Activated T-cell treated with anti-CD3 and anti-CD28 coated beads, Interleukin-2, amount 50 U/mL, for 24 hours (primary cell): Measurements from ENCODE around the gene LRRC4.

Source experiments
- DNase-seq: peaks from one replicate; pipeline ENCODE4 v3.0.0-alpha.2; 2020
- H3K27ac Mint-ChIP-seq: 2 replicates; pipeline ENCODE4 v1.8.0; 2020; ENCODE audit warnings: mild to moderate bottlenecking, mixed read lengths
- H3K27me3 Mint-ChIP-seq: 2 replicates; pipeline ENCODE4 v1.8.0; 2020; ENCODE audit warnings: mixed read lengths
- H3K36me3 Mint-ChIP-seq: 2 replicates; pipeline ENCODE4 v1.8.0; 2020; ENCODE audit warnings: low read depth, mixed read lengths
- H3K4me1 Mint-ChIP-seq: 2 replicates; pipeline ENCODE4 v1.8.0; 2020; ENCODE audit warnings: low read depth, mixed read lengths
- H3K4me3 Mint-ChIP-seq: 2 replicates; pipeline ENCODE4 v1.8.0; 2020; ENCODE audit warnings: mild to moderate bottlenecking, moderate library complexity, mixed read lengths
- H3K9me3 Mint-ChIP-seq: 2 replicates; pipeline ENCODE4 v1.8.0; 2020; ENCODE audit warnings: mixed read lengths

Gene LRRC4

DNA sequence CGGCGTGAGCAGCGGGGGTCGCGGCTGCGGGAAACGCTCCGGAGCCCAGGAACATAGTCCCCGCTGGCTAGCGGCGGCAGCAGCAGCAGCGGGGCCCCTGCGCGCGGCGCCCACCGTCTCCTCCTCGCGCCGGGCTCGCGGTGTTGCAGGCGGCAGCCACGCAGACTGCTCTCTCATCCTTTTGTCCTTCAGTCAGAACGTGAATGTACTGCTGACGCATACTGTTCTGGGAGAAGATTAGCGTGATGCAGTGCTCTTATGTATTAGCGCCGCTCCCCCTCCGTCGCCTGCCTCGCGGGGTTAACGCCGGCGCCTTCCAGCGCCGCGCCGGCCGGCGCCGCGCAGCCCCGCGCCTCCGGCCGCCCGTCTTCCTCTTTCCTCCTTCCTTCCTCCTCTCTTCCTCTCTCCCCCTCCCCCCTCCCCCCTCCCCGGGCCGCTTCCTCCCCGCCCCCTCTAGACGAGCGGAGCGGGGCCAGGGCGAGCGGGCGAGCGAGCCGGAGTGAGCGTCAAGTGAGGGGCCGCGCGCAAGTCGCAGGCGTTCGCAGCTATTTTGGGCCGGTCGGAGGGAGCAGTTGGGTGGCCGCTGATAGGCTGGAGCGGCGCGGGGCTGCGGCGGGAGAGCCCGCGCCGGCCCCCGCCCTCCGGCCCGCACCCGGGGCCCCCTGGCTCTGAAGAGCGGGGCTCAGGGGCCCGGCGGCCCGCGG lies 816 bp upstream of the LRRC4 start:
- peaks cover 37% of the 10 kb centered on the region for H3K36me3 Mint-ChIP-seq
- H3K9me3 Mint-ChIP-seq: no peaks in the 10 kb centered on the region
- peaks cover 5% of the 10 kb centered on the region for H3K27me3 Mint-ChIP-seq
- peak overlapping the region; percentile 71 for H3K27ac Mint-ChIP-seq
- peaks cover 34% of the 10 kb centered on the region for H3K4me1 Mint-ChIP-seq
- DNase-seq: peak; percentile 72
- H3K4me3 Mint-ChIP-seq: peak overlapping the region; percentile 71

- Mint-ChIP-seq H3K36me3 (peaks cover 37% of the 10 kb centered on the region), H3K4me1 (peaks cover 28% of the 10 kb centered on the region), H3K27ac (no peak overlapping the region), H3K9me3 (no peaks in the 10 kb centered on the region), H3K4me3 (peak overlapping the region; percentile 64), H3K27me3 (peaks cover 5% of the 10 kb centered on the region)
- DNase-seq: no peak
Measured at GRCh38 chr7:128030263-128030653, 979 bp downstream of the LRRC4 start.

GRCh38 chr7:128029405-128029995 lies 1.7 kb downstream of the LRRC4 start:
- peaks cover 5% of the 10 kb centered on the region for H3K27me3 Mint-ChIP-seq
- no peaks in the 10 kb centered on the region for H3K9me3 Mint-ChIP-seq
- peaks cover 28% of the 10 kb centered on the region for H3K4me1 Mint-ChIP-seq
- H3K36me3 Mint-ChIP-seq: peaks cover 34% of the 10 kb centered on the region
- H3K27ac Mint-ChIP-seq: no peak overlapping the region
- H3K4me3 Mint-ChIP-seq: no peak overlapping the region
- no peak for DNase-seq

- Mint-ChIP-seq H3K27ac (no peak overlapping the region), H3K36me3 (peaks cover 37% of the 10 kb centered on the region), H3K4me3 (no peak overlapping the region), H3K9me3 (no peaks in the 10 kb centered on the region), H3K4me1 (peaks cover 22% of the 10 kb centered on the region), H3K27me3 (peaks cover 5% of the 10 kb centered on the region)
- DNase-seq: no peak
Measured at GRCh38 chr7:128027485-128027980, 3.7 kb downstream of the LRRC4 start.

DNA sequence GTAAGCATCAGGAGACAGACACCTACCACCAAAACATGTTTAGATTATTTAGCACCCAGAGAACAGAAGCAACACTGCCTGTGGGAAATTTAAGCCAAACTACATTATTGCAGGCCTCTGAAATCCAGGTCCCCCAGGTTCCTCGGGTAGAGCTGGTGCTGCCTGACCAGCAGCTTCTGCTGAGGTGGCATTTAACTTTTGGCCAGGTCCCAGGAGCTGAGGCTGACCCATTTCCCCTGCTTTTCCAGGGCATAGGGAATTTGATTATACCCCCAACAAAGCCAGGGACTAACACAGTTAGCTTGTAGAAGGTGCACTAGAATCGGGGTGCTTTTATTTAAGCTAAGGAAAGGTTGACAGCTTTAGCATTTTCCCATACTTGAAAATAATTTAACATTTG lies 4.7 kb downstream of the LRRC4 start:
- Mint-ChIP-seq H3K9me3 (no peaks in the 10 kb centered on the region), H3K4me1 (peaks cover 22% of the 10 kb centered on the region)

GRCh38 chr7:128025819-128026218 lies 5.4 kb downstream of the LRRC4 start:
- Mint-ChIP-seq H3K27ac (no peak overlapping the region), H3K36me3 (peaks cover 50% of the 10 kb centered on the region), H3K4me3 (no peak overlapping the region), H3K4me1 (peaks cover 29% of the 10 kb centered on the region), H3K27me3 (peaks cover 5% of the 10 kb centered on the region), H3K9me3 (no peaks in the 10 kb centered on the region)
- no peak for DNase-seq

More for the DNA sequence above, 4.7 kb downstream of the LRRC4 start:
- no peak overlapping the region for H3K27ac Mint-ChIP-seq
- DNase-seq: no peak
- H3K36me3 Mint-ChIP-seq: peaks cover 43% of the 10 kb centered on the region
- no peak overlapping the region for H3K4me3 Mint-ChIP-seq
- H3K27me3 Mint-ChIP-seq: peaks cover 5% of the 10 kb centered on the region

GRCh38 chr7:128025380-128025779 lies 5.9 kb downstream of the LRRC4 start:
- H3K4me3 Mint-ChIP-seq: no peak overlapping the region
- no peak for DNase-seq
- peaks cover 53% of the 10 kb centered on the region for H3K36me3 Mint-ChIP-seq
- H3K27me3 Mint-ChIP-seq: peaks cover 3% of the 10 kb centered on the region
- H3K27ac Mint-ChIP-seq: no peak overlapping the region
- H3K9me3 Mint-ChIP-seq: no peaks in the 10 kb centered on the region
- H3K4me1 Mint-ChIP-seq: peaks cover 25% of the 10 kb centered on the region

DNA sequence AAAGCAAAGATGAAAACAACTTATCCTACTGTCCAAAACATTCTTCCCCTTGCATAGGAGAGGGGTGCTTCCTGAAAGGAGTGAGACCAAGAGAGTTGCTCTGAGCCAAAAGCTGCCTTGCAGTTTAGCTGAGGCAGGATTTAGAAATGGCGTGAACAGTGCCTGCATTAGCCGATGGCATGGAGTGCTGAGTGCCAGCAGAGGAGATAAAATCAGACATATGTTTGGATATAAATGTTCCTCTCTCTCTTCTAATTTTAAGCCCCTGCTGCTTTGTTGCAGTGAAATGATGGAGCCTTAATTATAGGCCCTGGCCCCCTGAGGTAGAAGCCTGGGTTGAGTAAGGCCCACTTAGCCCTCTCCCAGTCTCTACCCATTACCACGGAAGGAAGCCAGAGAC lies 7.1 kb downstream of the LRRC4 start:
- Mint-ChIP-seq H3K36me3 (peaks cover 55% of the 10 kb centered on the region), H3K27ac (no peak overlapping the region), H3K4me1 (peaks cover 13% of the 10 kb centered on the region), H3K27me3 (no peaks in the 10 kb centered on the region), H3K9me3 (no peaks in the 10 kb centered on the region), H3K4me3 (no peak overlapping the region)
- no peak for DNase-seq

GRCh38 chr7:128022631-128023532 lies 8.4 kb downstream of the LRRC4 start:
- DNase-seq: no peak
- no peaks in the 10 kb centered on the region for H3K9me3 Mint-ChIP-seq
- peak overlapping the region; percentile 9 for H3K27ac Mint-ChIP-seq
- H3K4me3 Mint-ChIP-seq: no peak overlapping the region
- no peaks in the 10 kb centered on the region for H3K27me3 Mint-ChIP-seq
- H3K4me1 Mint-ChIP-seq: peaks cover 10% of the 10 kb centered on the region
- peaks cover 56% of the 10 kb centered on the region for H3K36me3 Mint-ChIP-seq

DNA sequence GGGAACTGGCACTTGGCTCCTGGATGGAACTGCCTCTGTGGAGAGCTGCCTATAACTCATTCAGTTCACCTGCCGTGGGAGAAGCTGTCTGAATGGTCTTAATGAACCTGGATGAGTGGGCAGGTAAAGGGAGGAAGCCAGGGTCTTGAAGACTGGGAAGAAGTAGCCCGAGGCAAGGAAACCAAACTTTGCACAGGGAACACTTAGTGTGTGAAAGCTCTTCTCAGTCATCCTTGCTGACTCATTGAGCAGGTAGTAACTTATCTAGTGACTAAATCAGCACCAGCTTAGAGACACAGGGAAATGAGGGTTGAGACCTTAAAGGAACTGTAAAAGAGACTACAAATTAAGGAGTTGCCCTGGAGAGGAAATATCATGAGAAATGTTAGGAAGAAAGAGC lies 9.9 kb downstream of the LRRC4 start:
- Mint-ChIP-seq H3K4me1 (peaks cover 6% of the 10 kb centered on the region), H3K4me3 (no peak overlapping the region), H3K36me3 (peaks cover 66% of the 10 kb centered on the region), H3K9me3 (no peaks in the 10 kb centered on the region), H3K27me3 (no peaks in the 10 kb centered on the region), H3K27ac (peak overlapping the region; percentile 39)
- DNase-seq: no peak

DNA sequence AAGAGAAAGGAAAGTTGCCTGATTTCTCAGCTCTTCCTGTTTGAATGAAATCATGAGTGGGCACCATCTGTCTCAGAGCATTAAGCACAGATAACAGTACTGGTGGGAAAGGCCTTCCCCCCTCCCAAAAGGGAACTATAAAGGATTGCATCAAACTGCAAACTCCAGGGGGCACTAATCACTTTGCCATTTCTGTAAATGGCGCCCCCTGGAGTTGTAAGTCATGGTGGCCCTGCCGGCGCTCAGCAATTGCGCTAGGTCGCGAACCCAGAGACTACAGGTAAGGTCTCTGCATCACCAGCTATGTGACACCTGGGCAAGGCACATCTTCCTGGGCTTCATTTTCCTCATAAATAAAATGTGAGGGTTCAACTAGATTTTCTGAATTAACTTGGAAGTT lies 11.1 kb downstream of the LRRC4 start:
- no peak overlapping the region for H3K27ac Mint-ChIP-seq
- peak; percentile 46 for DNase-seq
- peaks cover 70% of the 10 kb centered on the region for H3K36me3 Mint-ChIP-seq
- H3K27me3 Mint-ChIP-seq: no peaks in the 10 kb centered on the region
- no peaks in the 10 kb centered on the region for H3K9me3 Mint-ChIP-seq
- H3K4me1 Mint-ChIP-seq: peaks cover 6% of the 10 kb centered on the region
- no peak overlapping the region for H3K4me3 Mint-ChIP-seq

- Mint-ChIP-seq H3K36me3 (peaks cover 79% of the 10 kb centered on the region), H3K9me3 (no peaks in the 10 kb centered on the region), H3K4me3 (no peak overlapping the region), H3K27ac (no peak overlapping the region), H3K27me3 (no peaks in the 10 kb centered on the region), H3K4me1 (peaks cover 6% of the 10 kb centered on the region)
- DNase-seq: no peak
Measured at GRCh38 chr7:128019288-128019687, 11.9 kb downstream of the LRRC4 start.

DNA sequence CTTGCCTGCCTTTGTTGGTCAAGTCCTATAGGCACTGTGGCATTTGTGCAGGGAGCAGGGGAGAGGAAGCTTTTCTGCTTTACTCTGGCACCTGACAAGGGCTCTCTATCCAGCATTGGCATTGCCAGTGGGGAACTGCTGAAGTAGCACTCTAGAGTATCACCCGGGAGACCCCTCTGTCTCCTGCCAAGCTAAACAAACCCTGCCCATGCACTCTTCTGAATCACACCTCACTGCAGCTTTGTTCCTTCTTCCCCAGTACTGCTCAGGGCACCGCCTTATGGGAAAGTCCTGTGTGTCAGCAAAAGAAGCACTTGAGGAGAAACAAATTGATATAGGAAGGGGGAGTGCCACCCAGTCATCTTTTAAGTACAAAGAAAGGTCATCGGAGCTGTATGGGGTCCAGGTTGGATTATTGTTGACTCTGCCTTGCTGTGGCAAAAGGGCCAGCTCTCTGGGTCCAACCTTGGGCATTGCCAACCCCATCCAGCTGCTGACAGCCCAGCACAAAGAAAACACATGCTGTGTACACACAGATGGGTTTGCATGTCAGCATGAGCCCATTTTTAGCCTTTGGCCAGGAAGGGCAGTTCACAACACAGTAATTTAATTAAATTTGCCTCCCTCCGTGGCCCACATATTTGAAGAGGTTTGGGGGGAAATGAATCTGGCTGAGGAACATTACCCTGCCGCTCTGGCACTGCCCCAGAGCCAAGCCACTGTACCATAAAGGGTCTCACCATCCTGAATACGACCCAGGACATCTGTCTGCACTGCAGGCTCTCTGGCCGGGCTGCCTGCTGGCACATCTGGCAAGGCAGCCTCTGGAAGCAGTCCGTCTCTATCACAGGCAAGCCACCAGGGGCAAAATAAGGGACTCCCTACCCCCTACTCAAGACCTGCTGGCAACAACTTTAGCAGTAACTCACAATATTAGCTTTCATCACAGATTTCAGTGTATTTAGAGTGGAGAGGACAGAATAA lies 13.1 kb downstream of the LRRC4 start:
- Mint-ChIP-seq H3K9me3 (no peaks in the 10 kb centered on the region), H3K27me3 (no peaks in the 10 kb centered on the region), H3K4me3 (no peak overlapping the region), H3K36me3 (peaks cover 84% of the 10 kb centered on the region), H3K4me1 (peaks cover 6% of the 10 kb centered on the region), H3K27ac (no peak overlapping the region)
- DNase-seq: no peak

GRCh38 chr7:128017460-128017859 lies 13.8 kb downstream of the LRRC4 start:
- Mint-ChIP-seq H3K27me3 (no peaks in the 10 kb centered on the region), H3K36me3 (peaks cover 87% of the 10 kb centered on the region), H3K4me3 (no peak overlapping the region), H3K4me1 (peaks cover 6% of the 10 kb centered on the region), H3K27ac (peak overlapping the region; percentile 50), H3K9me3 (no peaks in the 10 kb centered on the region)
- no peak for DNase-seq
